Heart left ventricle (tissue), 16 donors: ENCODE results near the gene OSBP2. TPM values are rescaled to one million over a fixed set of nuclear protein-coding genes. Genes with fewer than 3 reads are reported as not detected.

Source experiments
- ATAC-seq, 4 donors: fragments of 200-7000 bp; cut with Tn5 transposase; one replicate each; pipeline ENCODE4 v1.9.1; 2020 to 2022; ENCODE audit warnings: moderate library complexity in 4 of 4, mild to moderate bottlenecking in 3 of 4, moderate number of reproducible peaks in 1 of 4
- DNase-seq, 5 donors: peaks; one replicate each; pipeline ENCODE4 v3.0.0-alpha.2; 2020
- H3K27ac ChIP-seq, 12 donors: fragments of 200-600 bp; sonication (generic) in 4 of 12; one replicate each; pipeline versions ENCODE4 v1.5.0 to v1.8.0; 2016 to 2022; ENCODE audit warnings: mild to moderate bottlenecking in 2 of 12
- H3K27me3 ChIP-seq, 9 donors: fragments of 200-600 bp; sonication (generic) in 2 of 9; one replicate each; pipeline versions ENCODE4 v1.5.1 to v1.8.0; 2016 to 2022; ENCODE audit warnings: mild to moderate bottlenecking in 3 of 9
- H3K36me3 ChIP-seq, 9 donors: fragments of 200-600 bp; sonication (generic) in 2 of 9; one replicate each; pipeline versions ENCODE4 v1.5.0 to v1.8.0; 2018 to 2022; ENCODE audit warnings: mild to moderate bottlenecking in 2 of 9
- H3K4me1 ChIP-seq, 12 donors: fragments of 200-600 bp; sonication (generic) in 4 of 12; one replicate each; pipeline versions ENCODE4 v1.5.0 to v1.8.0; 2016 to 2022; ENCODE audit warnings: mild to moderate bottlenecking in 3 of 12
- H3K4me3 ChIP-seq, 12 donors: fragments of 200-600 bp; sonication (generic) in 4 of 12; one replicate each; pipeline versions ENCODE4 v1.5.0 to v1.8.0; 2017 to 2022; ENCODE audit warnings: mild to moderate bottlenecking in 9 of 12, moderate library complexity in 4 of 12
- H3K9me3 ChIP-seq, 12 donors: fragments of 200-600 bp; sonication (generic) in 4 of 12; one replicate each; pipeline versions ENCODE4 v1.5.0 to v1.8.0; 2016 to 2022; ENCODE audit warnings: mild to moderate bottlenecking in 1 of 12
- POLR2A ChIP-seq, 2 donors: fragments of 450-650 bp; IDR thresholded peaks; one replicate each; pipeline ENCODE4 v1.6.1; 2017; ENCODE audit warnings: antibody characterized with exemption in 2 of 2, mild to moderate bottlenecking in 2 of 2, moderate library complexity in 2 of 2
- WGBS, 4 donors: extraction: QIAGEN DNeasy Blood & Tissue Kit in 2 of 4; methylation state at CpG; one replicate each; pipeline versions ENCODE4 v1.1.5 to v1.1.7; 2013 to 2018; 5-methylcytosine and 5-hydroxymethylcytosine counted together
- intact Hi-C, 10 donors: fragments of 100-400 bp; cut with DNase I; formaldehyde crosslinking; loops; one replicate each; pipeline versions ENCODE4 v1.11.1 to v1.14.2; 2022
- polyA plus RNA-seq, 2 donors: library from polyadenylated mRNA; stranded (reverse); fragments of 200-250 nt; gene quantifications; one replicate each; pipeline ENCODE4 v1.2.3, GENCODE V29; 2013
- total RNA-seq, 9 donors: library from RNA; depleted of rRNA in 2 of 9; stranded (reverse); fragments of >200 nt in 2 of 9; fragmentation: NEBNext Ultra II Directional in 3 of 9; extraction: Animal tissue kit (Norgen Biotek cat#: 25700) in 3 of 9; gene quantifications; one replicate each; pipeline versions ENCODE4 v1.1.0 to v1.2.4, GENCODE V29; 2016 to 2023
- TF ChIP-seq, protein P1 (sequence below), 12 donors: fragments of 200-600 bp; sonication (generic) in 4 of 12; IDR thresholded peaks; one replicate each; pipeline versions ENCODE4 v1.5.0 to v1.8.0; 2018 to 2022; ENCODE audit warnings: antibody characterized with exemption in 12 of 12, mild to moderate bottlenecking in 5 of 12
- donor health status: ischemic (EF 13 %, LVEDD 7.1; RV severe dilation, severe dysfunction).
- donor health status: healthy with polysubstance abuse.
- donor health status: DM: no; HTN: yes; CAD: no.
- donor health status: DM: no; HTN: no; CAD: no.
- donor health status: ischemic (EF 25% LVEDD 6.9; RV normal size, moderate dysfunction).
- donor health status: ischemic (EF 25% LVEDD 5.7; RV mildly dilated, moderate dysfunction).
- donor health status: healthy.
- donor health status: DM: yes; HTN: yes; CAD: no.
- donor health status: ischemic (EF 35%, LVEDD 5.7; RV mildly dilated, moderate dysfunction).
- donor health status: nonischemic (EF 11% LVEDD 7.7; RV severe dilation, severe dysfunction).
- donor health status: DM: yes; HTN: yes; CAD: no.
- donor health status: PGD.
- donor health status: ischemic (EF 29% LVEDD 5.4; RV normal size, mild dysfunction).
- donor health status: nonischemic (EF 23%, LVEDD 6.1; RV moderate dilation, normal function).

The OSBP2 gene
- total and polyA plus RNA-seq, 11 donors, result 2.0 to 23.5 (median 12.2) TPM

DNA sequence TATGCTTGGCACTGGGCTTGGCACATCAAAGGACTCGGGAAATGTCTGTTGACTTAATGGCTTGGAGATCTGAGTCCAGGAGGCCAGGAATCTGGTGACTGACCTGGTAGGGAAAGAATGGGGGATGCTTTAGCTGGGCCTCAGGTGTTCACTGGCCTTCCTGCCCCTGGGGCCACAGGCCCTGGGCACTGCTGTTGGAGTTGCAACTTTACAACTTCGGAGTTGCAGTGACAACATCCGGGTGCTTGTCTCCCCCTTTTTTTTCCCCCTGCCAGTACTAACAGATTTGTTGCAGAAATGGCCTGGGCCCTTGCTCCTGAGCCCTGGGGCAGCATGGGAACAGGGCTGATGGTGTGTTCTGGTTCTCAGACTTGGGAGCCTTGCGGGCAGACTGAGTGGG, 23.8 kb downstream of the OSBP2 start:
- no peak for DNase-seq
- H3K27me3 ChIP-seq, result no peaks in the 10 kb centered on the region
- H3K9me3 ChIP-seq, result no peaks in the 10 kb centered on the region
- intact Hi-C loops, result no loop called here
- no peak for TF ChIP-seq POLR2A (IDR thresholded peaks at IDR 0.05)
- TF ChIP-seq, protein P1, sequence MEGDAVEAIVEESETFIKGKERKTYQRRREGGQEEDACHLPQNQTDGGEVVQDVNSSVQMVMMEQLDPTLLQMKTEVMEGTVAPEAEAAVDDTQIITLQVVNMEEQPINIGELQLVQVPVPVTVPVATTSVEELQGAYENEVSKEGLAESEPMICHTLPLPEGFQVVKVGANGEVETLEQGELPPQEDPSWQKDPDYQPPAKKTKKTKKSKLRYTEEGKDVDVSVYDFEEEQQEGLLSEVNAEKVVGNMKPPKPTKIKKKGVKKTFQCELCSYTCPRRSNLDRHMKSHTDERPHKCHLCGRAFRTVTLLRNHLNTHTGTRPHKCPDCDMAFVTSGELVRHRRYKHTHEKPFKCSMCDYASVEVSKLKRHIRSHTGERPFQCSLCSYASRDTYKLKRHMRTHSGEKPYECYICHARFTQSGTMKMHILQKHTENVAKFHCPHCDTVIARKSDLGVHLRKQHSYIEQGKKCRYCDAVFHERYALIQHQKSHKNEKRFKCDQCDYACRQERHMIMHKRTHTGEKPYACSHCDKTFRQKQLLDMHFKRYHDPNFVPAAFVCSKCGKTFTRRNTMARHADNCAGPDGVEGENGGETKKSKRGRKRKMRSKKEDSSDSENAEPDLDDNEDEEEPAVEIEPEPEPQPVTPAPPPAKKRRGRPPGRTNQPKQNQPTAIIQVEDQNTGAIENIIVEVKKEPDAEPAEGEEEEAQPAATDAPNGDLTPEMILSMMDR (IDR thresholded peaks at IDR 0.05), result no peak
- no peak for ATAC-seq
- H3K36me3 ChIP-seq, result no peaks in the 10 kb centered on the region
- H3K27ac ChIP-seq, result no peak overlapping the region
- no peak overlapping the region for H3K4me3 ChIP-seq
- 86 to 100% (median 92%) methylated on average over 2 to 4 of the region's 4 CpGs for WGBS, 4 donors
- no peaks in the 10 kb centered on the region for H3K4me1 ChIP-seq

DNA sequence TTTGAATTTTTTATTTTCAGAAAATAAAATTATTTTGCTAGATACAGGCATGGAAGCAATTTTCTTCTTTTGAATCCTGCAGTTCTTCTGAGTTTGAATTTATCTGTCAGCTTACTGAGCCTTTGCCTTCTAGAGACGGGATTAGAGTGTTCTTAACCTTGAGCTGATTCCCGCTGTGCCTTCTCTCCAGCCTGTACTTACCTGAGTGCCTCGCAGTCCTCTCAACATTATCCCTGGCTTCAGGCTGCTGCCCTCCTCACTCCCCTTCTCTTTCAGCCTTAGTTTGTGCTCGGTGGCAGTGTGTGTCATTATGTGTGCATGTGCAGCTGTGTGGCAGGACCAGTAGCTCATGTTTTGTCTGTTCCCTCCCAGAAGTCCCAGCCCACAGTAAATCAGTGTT, 24.3 kb downstream of the OSBP2 start:
- Histone ChIP-seq H3K36me3 (no peaks in the 10 kb centered on the region), H3K27me3 (no peaks in the 10 kb centered on the region), H3K4me1 (no peaks in the 10 kb centered on the region), H3K27ac (no peak overlapping the region), H3K4me3 (no peak overlapping the region), H3K9me3 (no peaks in the 10 kb centered on the region)
- ATAC-seq (no peak), DNase-seq (no peak)
- 82 to 93% (median 87%) methylated on average over 4 of the region's 4 CpGs for WGBS, 4 donors
- TF ChIP-seq POLR2A (IDR thresholded peaks at IDR 0.05), result no peak
- TF ChIP-seq, protein P1 (IDR thresholded peaks at IDR 0.05), result no peak
- intact Hi-C loops, result no loop called here

DNA sequence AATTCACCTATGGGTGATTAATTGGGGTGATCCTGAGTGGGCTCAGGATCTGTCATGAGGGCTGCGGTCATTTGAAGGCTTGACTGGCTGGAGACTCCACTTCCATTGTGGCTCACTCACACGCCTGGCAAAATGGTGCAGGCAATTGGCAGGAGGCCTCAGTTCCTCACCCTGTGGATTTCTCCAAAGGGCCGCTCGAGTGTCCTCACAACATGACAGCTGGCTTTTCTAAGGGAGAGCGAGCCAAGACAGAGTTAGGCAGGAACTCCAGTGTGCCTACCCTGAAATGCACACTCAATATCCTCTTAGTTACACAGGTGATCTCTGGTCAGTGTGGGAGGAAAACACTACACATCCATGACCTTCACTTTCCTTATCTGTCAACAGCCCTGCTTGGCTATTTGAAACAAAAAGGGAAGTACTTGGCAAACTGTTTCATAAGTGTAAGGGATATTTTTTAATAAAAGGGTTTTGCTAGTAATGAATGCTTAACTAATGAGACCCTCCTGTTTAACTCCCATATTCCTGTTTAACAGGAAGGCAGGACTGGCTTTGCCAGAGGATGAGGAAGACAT, 25.7 kb downstream of the OSBP2 start:
- Histone ChIP-seq H3K4me3 (no peak overlapping the region), H3K36me3 (no peaks in the 10 kb centered on the region), H3K4me1 (no peaks in the 10 kb centered on the region), H3K27me3 (no peaks in the 10 kb centered on the region), H3K27ac (no peak overlapping the region), H3K9me3 (no peaks in the 10 kb centered on the region)
- TF ChIP-seq, protein P1 (IDR thresholded peaks at IDR 0.05), result no peak
- no peak for TF ChIP-seq POLR2A (IDR thresholded peaks at IDR 0.05)
- 52 to 91% (median 72%) methylated on average over 5 of the region's 5 CpGs for WGBS, 4 donors
- ATAC-seq (no peak), DNase-seq (no peak)
- intact Hi-C loops, result no loop called here

DNA sequence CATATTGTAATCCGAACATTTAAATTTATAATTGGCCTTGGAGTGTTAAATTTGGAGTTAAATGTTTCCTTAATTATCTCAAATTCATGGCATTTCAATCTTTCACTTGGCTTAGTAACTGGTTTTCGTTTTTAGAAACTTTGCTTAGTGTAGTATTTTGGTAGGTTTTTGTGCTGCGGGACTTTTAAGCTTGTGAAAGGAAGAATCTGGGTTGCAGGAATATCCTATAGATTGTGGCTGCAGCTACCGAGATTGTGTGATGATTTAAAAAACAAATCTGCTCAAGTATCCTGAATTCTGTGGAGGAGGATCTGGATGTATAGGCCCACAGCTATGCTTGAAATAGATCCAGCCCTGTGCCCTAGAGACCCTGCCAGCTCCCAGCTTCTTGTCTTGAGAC, 27.1 kb downstream of the OSBP2 start:
- ATAC-seq (no peak), DNase-seq (no peak)
- 76 to 86% (median 77%) methylated on average over 4 of the region's 4 CpGs for WGBS, 4 donors
- Histone ChIP-seq H3K27ac (no peak overlapping the region), H3K4me3 (no peak overlapping the region), H3K27me3 (no peaks in the 10 kb centered on the region), H3K4me1 (no peaks in the 10 kb centered on the region), H3K9me3 (no peaks in the 10 kb centered on the region), H3K36me3 (no peaks in the 10 kb centered on the region)
- TF ChIP-seq, protein P1 (IDR thresholded peaks at IDR 0.05), result no peak
- TF ChIP-seq POLR2A (IDR thresholded peaks at IDR 0.05), result no peak
- intact Hi-C loops, result no loop called here
